HepG2 (cell line): ENCODE data around the gene C1QTNF1. TPM values are rescaled to one million over a fixed set of nuclear protein-coding genes. Genes with fewer than 3 reads are reported as not detected.

Experiments
- CBFB ChIP-seq: sonication (generic); formaldehyde crosslinking; IDR thresholded peaks from 2 replicates; pipeline ENCODE4 v1.4.0; 2020; ENCODE audit warnings: missing genetic modification reagents
- CREM ChIP-seq, 2 experiments: sonication (generic) in 1 of 2; formaldehyde crosslinking in 1 of 2; IDR thresholded peaks; 2 replicates each; pipeline versions ENCODE4 v1.4.0 to v1.6.1; 2016 to 2020; ENCODE audit warnings: antibody characterized with exemption in 1 of 2, mild to moderate bottlenecking in 1 of 2, missing genetic modification reagents in 1 of 2
- ELF3 ChIP-seq: IDR thresholded peaks from 2 replicates; pipeline ENCODE4 v1.6.1; 2016; ENCODE audit warnings: missing genetic modification reagents, missing compliant biosample characterization
- FOXC1 ChIP-seq: sonication (generic); formaldehyde crosslinking; IDR thresholded peaks from 2 replicates; pipeline ENCODE4 v1.8.0; 2022; ENCODE audit warnings: mild to moderate bottlenecking, missing genetic modification reagents, borderline replicate concordance
- HNF4A ChIP-seq: sonication (generic); formaldehyde crosslinking; IDR thresholded peaks from 2 replicates; pipeline ENCODE4 v1.4.0; 2020; ENCODE audit warnings: missing genetic modification reagents
- ISX ChIP-seq: sonication (generic); formaldehyde crosslinking; conservative IDR thresholded peaks from 2 replicates; pipeline ENCODE4 v1.5.0; 2020; ENCODE audit warnings: missing genetic modification reagents
- MXI1 ChIP-seq: IDR thresholded peaks from 3 replicates; pipeline ENCODE4 v1.6.1; 2012; ENCODE audit warnings: low read depth, low read length, inconsistent platforms, borderline replicate concordance
- ONECUT2 ChIP-seq: sonication (generic); formaldehyde crosslinking; IDR thresholded peaks from 2 replicates; pipeline ENCODE4 v1.4.0; 2020; ENCODE audit warnings: missing genetic modification reagents
- PBX2 ChIP-seq: IDR thresholded peaks from 2 replicates; pipeline ENCODE4 v1.6.1; 2016; ENCODE audit warnings: control low read depth
- SRY ChIP-seq: sonication (generic); formaldehyde crosslinking; IDR thresholded peaks from 2 replicates; pipeline ENCODE4 v1.8.0; 2022; ENCODE audit warnings: mild to moderate bottlenecking, missing genetic modification reagents
- TBL1XR1 ChIP-seq: fragments of 150-350 bp; IDR thresholded peaks from 2 replicates; pipeline ENCODE4 v1.6.1; 2014; ENCODE audit warnings: borderline replicate concordance, low read length; ENCODE audit not compliant: partially characterized antibody
- ZBTB42 ChIP-seq: sonication (generic); formaldehyde crosslinking; IDR thresholded peaks from 2 replicates; pipeline ENCODE4 v1.5.0; 2020; ENCODE audit warnings: mild to moderate bottlenecking, missing genetic modification reagents
- ZFP90 ChIP-seq: sonication (generic); formaldehyde crosslinking; IDR thresholded peaks from 2 replicates; pipeline ENCODE4 v1.8.0; 2022; ENCODE audit warnings: missing genetic modification reagents, mild to moderate bottlenecking, inconsistent platforms, borderline replicate concordance
- ZNF232 ChIP-seq: sonication (generic); formaldehyde crosslinking; IDR thresholded peaks from 2 replicates; pipeline ENCODE4 v1.4.0; 2020; ENCODE audit warnings: missing genetic modification reagents, borderline replicate concordance
- ZNF274 ChIP-seq: sonication (generic); formaldehyde crosslinking; IDR thresholded peaks from 2 replicates; pipeline ENCODE4 v1.5.1; 2020; ENCODE audit warnings: mild to moderate bottlenecking, missing genetic modification reagents
- ZNF276 ChIP-seq: sonication (generic); formaldehyde crosslinking; IDR thresholded peaks from 2 replicates; pipeline ENCODE4 v1.4.0; 2020; ENCODE audit warnings: mild to moderate bottlenecking, low read depth, missing genetic modification reagents
- ZNF724P ChIP-seq: sonication (generic); formaldehyde crosslinking; IDR thresholded peaks from 2 replicates; pipeline ENCODE4 v1.8.0; 2022; ENCODE audit warnings: missing genetic modification reagents, borderline replicate concordance
- ZSCAN21 ChIP-seq: sonication (generic); formaldehyde crosslinking; IDR thresholded peaks from 2 replicates; pipeline ENCODE4 v1.8.0; 2022; ENCODE audit warnings: mild to moderate bottlenecking, missing genetic modification reagents, moderate library complexity, borderline replicate concordance
- ZSCAN29 ChIP-seq: sonication (generic); formaldehyde crosslinking; conservative IDR thresholded peaks from 2 replicates; pipeline ENCODE4 v1.4.0; 2020; ENCODE audit warnings: mild to moderate bottlenecking, missing genetic modification reagents
- polyA plus RNA-seq, 8 experiments: library from polyadenylated mRNA; depleted of rRNA in 3 of 8; stranded (reverse) in 7 of 8; unstranded in 1 of 8; fragments of >200 nt; fragmentation: Illumina TruSeq in 4 of 8; extraction: Trizol in 4 of 8; gene quantifications; 2 replicates each; pipeline versions ENCODE4 v1.2.1 to v1.2.3, GENCODE V29; 2011 to 2016; ENCODE audit warnings: low read depth in 4 of 8, missing spikeins in 1 of 8, mixed read lengths in 1 of 8; ENCODE audit not compliant: insufficient read depth in 1 of 8
- total RNA-seq, 5 experiments: library from RNA; depleted of rRNA; stranded (reverse); fragments of >200 nt; fragmentation: Illumina TruSeq; extraction: Trizol; gene quantifications; 2 replicates each; pipeline ENCODE4 v1.2.3, GENCODE V29; 2016; ENCODE audit warnings: low read depth in 1 of 5
- TF ChIP-seq, protein P1 (sequence below): sonication (generic); formaldehyde crosslinking; IDR thresholded peaks from 2 replicates; pipeline ENCODE4 v1.9.0; 2022; ENCODE audit warnings: low read depth, missing genetic modification reagents
- TF ChIP-seq, protein P2 (sequence below): sonication (generic); formaldehyde crosslinking; IDR thresholded peaks from 2 replicates; pipeline ENCODE4 v1.8.0; 2022; ENCODE audit warnings: mild to moderate bottlenecking, missing genetic modification reagents

Gene C1QTNF1
- total and polyA plus RNA-seq, 2 of the 13 experiments (the other 11 are each of a cell fraction or from before 2014, with no cell fraction given): 0.18 to 0.86 TPM

DNA sequence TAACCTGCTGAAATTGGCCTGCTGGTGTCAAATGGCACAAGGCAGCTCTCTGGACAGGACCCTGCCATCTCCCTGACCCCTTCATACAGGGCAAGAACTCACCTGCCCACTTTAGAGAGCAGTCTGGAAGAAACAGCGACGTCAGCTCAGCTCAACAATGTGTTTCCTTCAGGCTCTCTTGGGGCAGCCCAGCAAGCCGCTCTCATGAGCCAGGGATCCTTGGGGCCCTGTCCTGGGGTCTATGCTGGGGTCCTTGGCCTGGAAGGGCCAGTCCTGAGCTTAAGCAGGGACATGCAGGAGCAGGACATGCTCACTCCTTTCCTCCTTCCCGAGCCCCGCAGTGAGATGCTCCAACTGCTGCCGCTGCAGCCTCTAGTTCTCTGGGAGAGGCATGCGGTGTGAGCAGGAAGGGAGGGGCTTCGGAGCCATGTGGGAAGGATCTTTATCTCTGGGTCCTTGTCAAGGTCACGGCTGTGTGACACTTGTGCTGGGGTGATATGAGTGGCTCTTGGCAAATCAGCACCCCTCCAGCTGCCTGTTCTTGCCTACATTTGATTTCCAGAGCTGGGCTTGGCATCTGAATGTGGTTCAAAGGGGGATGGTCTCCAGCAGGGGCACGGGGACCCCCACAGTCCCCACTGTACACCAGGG is 3.4 kb downstream of the C1QTNF1 start (continued):
- TF ChIP-seq ONECUT2 (CRISPR knock-in tag) (no peak), ZSCAN29 (no peak), ZFP90 (CRISPR knock-in tag) (no peak), CBFB (CRISPR knock-in tag) (no peak; the same call in 1 of the 2 replicates), ZNF232 (CRISPR knock-in tag) (no peak; the same call in 1 of the 2 replicates), FOXC1 (CRISPR knock-in tag) (peak; percentile 27; the same call in 1 of the 2 replicates), ZSCAN21 (CRISPR knock-in tag) (0 out of 2 replicates have a peak, but pooled peaks have one; percentile 42), ZNF276 (CRISPR knock-in tag) (0 out of 2 replicates have a peak, but pooled peaks have one; percentile 57), ISX (CRISPR knock-in tag) (no peak), CREM (IDR thresholded peaks at IDR 0.05) (peak; percentile 41; the same call in 1 of the 2 replicates), CREM (CRISPR knock-in tag; IDR thresholded peaks at IDR 0.05) (no peak), TBL1XR1 (no peak), ZNF274 (CRISPR knock-in tag) (peak; percentile 82; the same call in 1 of the 2 replicates), ZNF724P (CRISPR knock-in tag) (0 out of 2 replicates have a peak, but pooled peaks have one; percentile 58), ELF3 (CRISPR knock-in tag) (peak; percentile 82), MXI1 (peak; percentile 77; the same call in 1 of the 3 replicates), PBX2 (CRISPR knock-in tag) (no peak), SRY (0 out of 2 replicates have a peak, but pooled peaks have one; percentile 42), HNF4A (peak; percentile 37; the same call in 1 of the 2 replicates), ZBTB42 (CRISPR knock-in tag) (no peak)
- TF ChIP-seq, protein P1, sequence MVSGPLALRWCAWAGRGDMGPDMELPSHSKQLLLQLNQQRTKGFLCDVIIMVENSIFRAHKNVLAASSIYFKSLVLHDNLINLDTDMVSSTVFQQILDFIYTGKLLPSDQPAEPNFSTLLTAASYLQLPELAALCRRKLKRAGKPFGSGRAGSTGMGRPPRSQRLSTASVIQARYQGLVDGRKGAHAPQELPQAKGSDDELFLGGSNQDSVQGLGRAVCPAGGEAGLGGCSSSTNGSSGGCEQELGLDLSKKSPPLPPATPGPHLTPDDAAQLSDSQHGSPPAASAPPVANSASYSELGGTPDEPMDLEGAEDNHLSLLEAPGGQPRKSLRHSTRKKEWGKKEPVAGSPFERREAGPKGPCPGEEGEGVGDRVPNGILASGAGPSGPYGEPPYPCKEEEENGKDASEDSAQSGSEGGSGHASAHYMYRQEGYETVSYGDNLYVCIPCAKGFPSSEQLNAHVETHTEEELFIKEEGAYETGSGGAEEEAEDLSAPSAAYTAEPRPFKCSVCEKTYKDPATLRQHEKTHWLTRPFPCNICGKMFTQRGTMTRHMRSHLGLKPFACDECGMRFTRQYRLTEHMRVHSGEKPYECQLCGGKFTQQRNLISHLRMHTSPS (CRISPR knock-in tag): no peak; the same call in 1 of the 2 replicates
- TF ChIP-seq, protein P2, sequence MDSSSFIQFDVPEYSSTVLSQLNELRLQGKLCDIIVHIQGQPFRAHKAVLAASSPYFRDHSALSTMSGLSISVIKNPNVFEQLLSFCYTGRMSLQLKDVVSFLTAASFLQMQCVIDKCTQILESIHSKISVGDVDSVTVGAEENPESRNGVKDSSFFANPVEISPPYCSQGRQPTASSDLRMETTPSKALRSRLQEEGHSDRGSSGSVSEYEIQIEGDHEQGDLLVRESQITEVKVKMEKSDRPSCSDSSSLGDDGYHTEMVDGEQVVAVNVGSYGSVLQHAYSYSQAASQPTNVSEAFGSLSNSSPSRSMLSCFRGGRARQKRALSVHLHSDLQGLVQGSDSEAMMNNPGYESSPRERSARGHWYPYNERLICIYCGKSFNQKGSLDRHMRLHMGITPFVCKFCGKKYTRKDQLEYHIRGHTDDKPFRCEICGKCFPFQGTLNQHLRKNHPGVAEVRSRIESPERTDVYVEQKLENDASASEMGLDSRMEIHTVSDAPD (CRISPR knock-in tag): no peak
